AG04449 (cell line): ENCODE data around the gene SCARB2.

Experiments
- CTCF ChIA-PET: fragments of 350-600 bp; formaldehyde crosslinking; extraction: SDS; loops from one replicate; lab custom pipeline; 2021; ENCODE audit warnings: antibody characterized with exemption; lab: Yijun Ruan, JAX
- POLR2A ChIA-PET: fragments of 400-600, 350-600 bp; formaldehyde crosslinking; extraction: SDS; loops from one replicate; lab custom pipeline; 2020; ENCODE audit warnings: antibody characterized with exemption, inconsistent platforms; lab: Yijun Ruan, JAX
- DNase-seq: peaks from one replicate; pipeline ENCODE4 v3.0.0-alpha.2; 2010; ENCODE audit warnings: low read depth, low spot score
- H3K4me3 ChIP-seq: 2 replicates; pipeline ENCODE4 v1.5.1; 2011; ENCODE audit warnings: low read depth, mild to moderate bottlenecking, control low read depth, low read length
- TF ChIP-seq, protein P1 (sequence below): IDR thresholded peaks from one replicate; pipeline ENCODE4 v1.5.1; 2011; ENCODE audit warnings: mild to moderate bottlenecking, moderate library complexity, low read length, control low read depth, inconsistent platforms; ENCODE audit not compliant: insufficient read depth; ENCODE audit errors: missing control alignments

Gene SCARB2

DNA sequence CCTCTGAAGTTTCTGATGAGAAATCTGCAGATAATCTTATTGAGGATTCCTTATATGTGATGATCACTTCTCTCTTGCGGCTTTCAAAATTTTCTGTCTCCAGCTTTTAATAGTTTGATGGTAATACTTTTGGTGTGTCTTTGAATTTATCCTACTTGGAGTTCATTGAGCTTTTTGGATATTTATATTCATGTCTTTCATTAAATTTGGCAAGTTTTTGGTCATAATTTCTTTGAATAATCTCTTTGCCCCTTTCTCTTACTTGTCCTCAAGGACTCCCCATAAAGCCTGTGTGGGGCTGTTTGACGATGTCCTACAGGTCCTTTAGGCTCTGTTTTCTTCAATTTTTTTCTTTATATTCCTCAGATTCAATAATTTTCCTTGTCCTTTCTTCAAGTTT is 26.6 kb upstream of the SCARB2 start:
- CTCF ChIA-PET, result no interaction called here
- no peak overlapping the region for H3K4me3 ChIP-seq
- TF ChIP-seq, protein P1, sequence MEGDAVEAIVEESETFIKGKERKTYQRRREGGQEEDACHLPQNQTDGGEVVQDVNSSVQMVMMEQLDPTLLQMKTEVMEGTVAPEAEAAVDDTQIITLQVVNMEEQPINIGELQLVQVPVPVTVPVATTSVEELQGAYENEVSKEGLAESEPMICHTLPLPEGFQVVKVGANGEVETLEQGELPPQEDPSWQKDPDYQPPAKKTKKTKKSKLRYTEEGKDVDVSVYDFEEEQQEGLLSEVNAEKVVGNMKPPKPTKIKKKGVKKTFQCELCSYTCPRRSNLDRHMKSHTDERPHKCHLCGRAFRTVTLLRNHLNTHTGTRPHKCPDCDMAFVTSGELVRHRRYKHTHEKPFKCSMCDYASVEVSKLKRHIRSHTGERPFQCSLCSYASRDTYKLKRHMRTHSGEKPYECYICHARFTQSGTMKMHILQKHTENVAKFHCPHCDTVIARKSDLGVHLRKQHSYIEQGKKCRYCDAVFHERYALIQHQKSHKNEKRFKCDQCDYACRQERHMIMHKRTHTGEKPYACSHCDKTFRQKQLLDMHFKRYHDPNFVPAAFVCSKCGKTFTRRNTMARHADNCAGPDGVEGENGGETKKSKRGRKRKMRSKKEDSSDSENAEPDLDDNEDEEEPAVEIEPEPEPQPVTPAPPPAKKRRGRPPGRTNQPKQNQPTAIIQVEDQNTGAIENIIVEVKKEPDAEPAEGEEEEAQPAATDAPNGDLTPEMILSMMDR, result no peak
- no peak for DNase-seq
- POLR2A ChIA-PET, result no interaction called here

DNA sequence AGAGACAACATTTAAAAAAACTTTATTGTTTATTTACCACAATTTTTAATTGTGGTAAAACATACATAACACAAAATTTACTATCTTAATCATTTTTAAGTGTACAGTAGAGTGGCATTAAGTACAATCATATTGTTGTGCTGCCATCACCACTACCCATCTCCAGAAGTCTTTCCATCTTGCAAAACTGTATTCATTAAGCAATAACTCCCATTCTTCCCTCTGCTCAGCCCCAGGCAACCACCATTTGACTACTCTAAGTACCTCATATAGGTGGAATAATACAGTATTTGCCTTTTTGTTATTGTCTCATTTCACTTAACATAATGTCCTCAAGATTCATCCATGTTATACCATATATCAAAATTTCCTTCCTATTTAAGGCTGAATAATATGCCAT is 25.1 kb upstream of the SCARB2 start:
- TF ChIP-seq, protein P1, result no peak
- no peak overlapping the region for H3K4me3 ChIP-seq
- DNase-seq, result no peak
- ChIA-PET POLR2A (no interaction called here), CTCF (no interaction called here)

DNA sequence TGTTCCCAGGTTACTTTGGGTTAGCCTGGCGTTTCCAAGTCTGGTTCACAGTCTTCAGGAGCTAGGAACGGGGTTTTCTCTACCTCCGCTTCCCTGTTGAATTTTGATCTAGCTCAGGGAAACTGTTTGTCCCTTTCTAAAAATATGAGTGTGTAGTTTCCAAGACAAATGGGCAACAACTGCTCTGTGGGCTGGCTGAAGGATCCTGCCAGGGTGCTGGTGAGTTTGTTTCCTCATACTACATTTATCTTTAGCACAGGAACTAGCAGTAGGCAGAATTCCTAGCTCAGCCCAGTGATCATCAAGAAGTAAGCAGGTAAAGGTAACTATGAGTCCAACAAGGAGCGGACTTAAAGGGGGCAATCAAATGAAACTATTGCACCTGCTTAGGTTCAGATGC is 24.6 kb upstream of the SCARB2 start:
- no peak overlapping the region for H3K4me3 ChIP-seq
- CTCF ChIA-PET, result no interaction called here
- DNase-seq, result no peak
- POLR2A ChIA-PET, result no interaction called here
- TF ChIP-seq, protein P1, result no peak

DNA sequence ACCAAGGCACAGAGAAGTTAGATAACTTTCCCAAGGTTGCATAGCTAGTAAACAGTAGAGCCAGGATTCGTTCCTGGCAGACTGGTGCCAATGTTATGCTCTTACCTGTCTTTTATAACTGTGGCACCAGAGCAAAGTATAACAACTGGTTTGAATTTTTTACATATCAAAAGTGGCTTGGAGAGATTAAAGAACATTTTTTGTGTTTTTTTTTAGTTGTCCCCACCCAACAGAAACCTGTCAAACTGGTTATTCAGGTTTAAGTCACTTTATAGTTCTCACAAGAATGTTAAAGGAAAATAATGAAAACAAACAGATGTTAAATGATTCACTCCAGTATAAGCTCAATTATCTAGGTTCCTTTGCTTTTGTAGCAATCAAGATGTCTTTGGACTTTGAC is 22.3 kb upstream of the SCARB2 start:
- no peak for DNase-seq
- ChIA-PET POLR2A (no interaction called here), CTCF (interaction anchor here (1.0 kb wide), 1 partner anchor 71 kb away, joined by 3 read pairs; the partner anchor contains the start of gene STBD1)
- TF ChIP-seq, protein P1, result no peak
- H3K4me3 ChIP-seq, result no peak overlapping the region

DNA sequence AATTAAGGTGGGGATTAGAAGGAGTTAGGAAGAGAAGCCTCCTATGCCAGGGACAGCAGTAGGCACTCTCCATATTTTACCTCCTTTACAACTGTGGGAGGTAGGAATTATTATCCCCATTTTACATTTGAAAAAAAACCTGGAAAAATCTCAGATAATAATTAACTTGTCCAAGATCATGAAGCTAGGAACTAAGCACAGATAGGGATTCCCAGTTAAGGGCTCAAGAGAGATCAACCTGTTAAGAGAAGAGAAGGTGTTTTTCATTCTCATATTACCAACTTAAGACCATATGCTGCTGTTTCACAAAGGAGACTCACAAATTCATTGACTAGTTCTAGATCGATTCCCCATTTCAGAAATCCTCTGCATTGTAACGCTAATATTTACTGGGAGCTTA is 21.8 kb upstream of the SCARB2 start:
- no peak overlapping the region for H3K4me3 ChIP-seq
- POLR2A ChIA-PET, result no interaction called here
- DNase-seq, result no peak
- TF ChIP-seq, protein P1, result no peak
- CTCF ChIA-PET, result interaction anchor here (1.0 kb wide), 1 partner anchor 71 kb away, joined by 3 read pairs; the partner anchor contains the start of gene STBD1

DNA sequence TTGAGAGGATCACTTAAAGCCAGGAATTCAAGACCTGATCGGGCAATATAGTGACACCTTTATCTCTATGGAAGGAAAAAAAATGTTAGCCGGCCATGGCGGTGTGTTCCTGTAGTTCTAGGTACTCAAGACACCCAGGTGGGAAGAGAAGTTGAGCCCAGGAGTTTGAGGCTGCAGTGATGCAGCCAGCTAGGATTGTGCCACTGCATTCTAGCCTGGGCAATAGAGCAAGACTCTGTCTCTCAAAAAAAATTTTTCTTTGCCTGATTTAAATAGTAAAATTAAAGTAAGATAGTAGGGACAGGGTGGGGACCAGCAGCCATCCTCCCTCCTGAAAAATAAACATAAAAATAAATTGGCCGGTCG is 21.0 kb upstream of the SCARB2 start:
- ChIA-PET CTCF (no interaction called here), POLR2A (no interaction called here)
- TF ChIP-seq, protein P1, result no peak
- H3K4me3 ChIP-seq, result no peak overlapping the region
- no peak for DNase-seq
